Measurements from ENCODE around the gene CSMD2.

CSMD2 gene

DNA sequence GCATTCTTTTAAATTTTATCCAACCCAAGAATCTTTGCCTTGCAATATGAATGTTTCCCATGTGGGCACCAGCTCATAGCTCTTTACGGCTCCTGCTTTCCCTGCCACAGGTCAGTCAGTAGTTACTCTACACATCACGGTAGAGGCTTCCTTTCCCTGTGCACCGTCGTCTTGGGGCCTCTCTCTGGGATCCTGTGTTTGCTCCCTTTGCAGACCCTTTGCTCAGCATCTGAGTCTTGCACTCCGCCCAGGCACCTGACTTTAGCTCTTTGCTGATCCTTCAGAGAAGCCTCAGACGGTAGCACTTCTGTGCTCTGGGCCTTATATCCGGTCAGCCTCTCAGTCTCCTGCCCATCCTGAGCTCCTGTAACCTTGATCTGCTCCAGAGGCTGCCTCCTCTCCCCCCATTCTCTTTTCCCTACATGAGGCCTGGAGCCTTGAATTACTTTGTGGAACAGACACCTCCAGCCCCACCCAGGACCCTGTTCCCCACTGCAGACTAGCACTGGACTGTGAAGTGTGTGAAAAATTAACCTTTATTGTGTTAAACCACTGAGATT, 484.7 kb downstream of the CSMD2 start:
- no peak for DNase-seq (ENCODE audit: low read depth)

DNA sequence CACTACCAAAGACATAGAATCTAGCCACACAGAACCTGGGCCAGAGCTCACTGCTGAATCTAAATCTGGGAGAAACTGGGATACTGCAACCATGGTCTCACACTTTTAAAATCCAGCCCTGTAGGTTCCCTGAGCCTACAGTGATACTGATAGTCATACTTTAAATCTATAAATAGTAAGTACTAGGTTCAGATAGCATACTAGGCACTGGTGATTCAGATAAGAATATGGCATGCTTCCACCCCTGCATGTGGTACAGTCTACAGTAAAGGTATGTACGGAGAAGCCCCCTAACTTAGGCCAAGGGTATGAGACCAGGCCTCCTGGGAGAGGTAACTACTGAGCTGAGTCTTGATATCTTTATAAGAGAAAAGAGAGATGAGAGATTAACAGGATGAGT, 494.5 kb downstream of the CSMD2 start:
- no peak for DNase-seq (ENCODE audit: low read depth)

DNA sequence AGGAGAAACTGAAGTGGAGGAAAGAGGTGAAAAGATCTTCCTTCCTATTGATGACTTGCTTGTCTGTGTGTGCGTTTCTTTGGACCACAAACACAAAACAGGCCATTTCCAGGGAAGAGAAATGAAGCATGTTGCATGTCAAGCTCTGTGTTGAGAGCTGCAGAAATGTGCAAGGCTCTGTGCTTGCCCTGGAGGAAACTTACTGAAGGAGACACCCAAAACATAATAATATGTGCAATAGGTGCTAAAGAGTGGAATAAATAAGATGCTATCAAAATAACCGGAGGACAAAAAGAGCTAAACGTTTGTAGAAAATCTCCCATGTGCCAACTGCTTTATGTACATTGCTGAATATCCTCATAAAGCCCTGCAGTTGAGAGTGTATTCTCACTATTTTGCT, 496.3 kb downstream of the CSMD2 start:
- DNase-seq (ENCODE audit: low read depth) = no peak

DNA sequence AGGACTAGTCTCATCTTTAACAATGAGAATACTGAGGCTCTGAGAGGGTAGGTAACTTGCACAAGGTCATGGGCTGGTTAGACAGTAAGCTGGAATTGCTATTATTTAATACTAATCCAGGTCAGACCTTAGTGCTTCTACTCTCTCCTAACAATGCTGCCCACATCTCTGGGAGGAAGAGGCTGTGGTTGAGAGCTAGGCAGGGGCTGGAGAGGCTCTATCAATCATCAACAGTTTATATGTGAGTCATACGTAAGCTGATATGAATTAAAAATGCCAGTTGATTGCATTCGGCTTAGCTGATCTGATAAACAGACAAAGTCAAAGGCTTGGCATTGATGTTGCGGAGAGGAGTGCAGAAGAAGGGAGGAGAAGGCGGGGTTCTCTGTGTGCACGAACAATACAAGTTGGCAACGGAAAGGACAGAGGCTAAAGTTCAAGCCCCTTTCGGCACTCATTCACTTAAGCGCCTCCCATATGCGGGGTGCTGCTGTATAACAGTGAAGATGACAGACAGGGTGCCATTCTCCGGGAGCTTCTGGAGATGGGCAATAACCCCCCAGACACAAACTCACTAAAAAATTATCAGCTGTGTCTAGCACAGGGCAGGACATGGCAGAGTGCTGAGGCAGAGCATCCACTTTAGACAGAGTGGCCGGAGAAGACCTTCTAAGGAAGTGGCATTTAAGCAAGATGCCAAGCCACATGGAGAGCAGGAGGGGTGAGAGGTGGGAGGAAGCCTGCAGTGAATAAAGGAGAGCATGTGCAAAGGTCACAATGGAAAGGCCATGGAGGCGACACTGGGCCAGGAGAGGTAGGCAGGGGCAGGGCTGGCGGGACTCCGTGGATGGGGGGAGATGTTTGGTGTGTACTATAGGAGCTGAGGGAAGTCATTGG, 497.4 kb downstream of the CSMD2 start:
- no peak for DNase-seq (ENCODE audit: low read depth)

DNA sequence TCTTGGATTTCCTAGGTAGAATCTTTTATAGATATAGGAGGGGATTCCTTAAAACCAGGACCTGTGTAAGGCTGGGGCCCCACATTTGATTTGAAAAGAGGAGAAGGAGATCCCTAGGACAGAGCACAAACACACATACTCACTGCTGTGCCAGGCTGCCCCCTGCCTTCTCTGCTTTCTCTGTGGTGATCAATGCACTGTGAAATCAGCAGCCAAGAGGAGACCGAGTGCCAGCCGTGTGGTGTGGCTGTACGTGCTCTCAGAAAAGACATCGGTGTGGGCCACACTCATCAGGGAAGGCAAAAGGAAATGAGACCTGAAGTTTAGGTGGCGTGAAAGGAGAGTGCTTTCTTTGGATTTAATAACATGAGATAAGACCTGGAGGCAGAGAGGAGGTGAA, 498.4 kb downstream of the CSMD2 start:
- no peak for DNase-seq (ENCODE audit: low read depth)

DNA sequence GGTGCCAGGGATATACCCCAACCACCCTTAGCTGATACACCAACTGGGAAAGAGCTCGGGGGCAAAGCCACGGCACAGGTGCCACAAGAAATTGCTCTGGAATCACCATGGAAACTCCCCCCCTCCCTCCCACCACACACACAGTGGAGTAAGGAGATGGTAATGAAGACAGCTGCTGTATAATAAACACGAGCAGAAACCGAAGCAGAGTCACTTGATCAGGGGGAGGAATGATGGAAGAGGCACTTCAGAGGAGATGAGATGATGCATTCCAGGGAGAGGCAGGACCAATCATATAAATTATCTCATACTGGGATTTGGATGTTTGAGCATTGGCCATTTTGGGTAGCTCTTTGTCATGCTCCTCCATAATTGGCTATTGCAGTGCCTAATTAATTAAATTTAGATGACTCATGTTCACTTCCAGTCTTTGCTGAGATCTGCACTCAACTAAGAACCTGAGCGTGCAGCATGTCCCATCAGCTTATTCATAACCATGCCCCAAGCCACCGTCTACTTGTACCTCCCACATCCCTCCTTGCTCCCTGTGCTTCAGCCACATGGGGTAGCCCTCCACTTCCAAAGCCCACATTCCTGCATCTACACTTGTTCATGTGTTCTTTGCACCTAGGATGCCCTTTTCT, 503.1 kb downstream of the CSMD2 start:
- DNase-seq (ENCODE audit: low read depth) = no peak

DNA sequence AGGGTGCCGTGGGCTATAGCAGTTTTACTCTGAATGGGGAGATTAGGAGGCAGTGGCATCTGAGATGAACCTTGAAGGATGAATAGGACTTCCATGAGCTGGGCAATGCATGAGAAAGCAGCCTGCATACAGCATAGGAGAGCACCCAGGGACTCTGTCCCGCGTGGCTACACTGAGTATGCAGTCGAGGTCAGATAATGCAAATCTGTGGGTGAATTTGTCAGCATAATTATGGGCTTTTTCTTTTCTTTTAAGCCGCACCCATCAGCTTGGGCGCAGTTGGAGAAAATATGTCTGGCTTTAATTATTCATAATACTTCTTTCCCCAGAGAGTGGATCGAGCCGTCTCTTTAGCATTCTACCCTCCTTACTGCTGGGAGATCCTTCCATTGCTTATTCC, 504.1 kb downstream of the CSMD2 start:
- no peak for DNase-seq (ENCODE audit: low read depth)

DNA sequence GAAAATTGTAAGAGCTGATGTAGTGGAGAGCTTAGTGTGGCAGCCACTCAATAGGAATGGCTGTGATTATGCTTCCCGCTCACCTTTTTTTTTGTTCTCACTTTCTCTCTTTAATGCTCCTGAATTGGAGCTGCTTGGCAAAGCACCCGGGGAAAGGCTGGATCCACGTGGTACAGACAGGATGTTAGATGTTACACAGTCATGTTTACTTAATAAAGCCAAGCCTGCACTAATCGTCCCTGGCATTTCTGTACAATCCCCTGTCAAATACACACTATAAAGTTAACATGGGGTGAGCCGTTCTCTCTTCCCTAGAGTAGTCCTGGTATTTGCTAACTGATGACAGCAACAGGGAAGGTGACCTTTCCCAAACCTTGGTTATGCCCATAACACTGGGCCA, 504.8 kb downstream of the CSMD2 start:
- DNase-seq (ENCODE audit: low read depth) = no peak

DNA sequence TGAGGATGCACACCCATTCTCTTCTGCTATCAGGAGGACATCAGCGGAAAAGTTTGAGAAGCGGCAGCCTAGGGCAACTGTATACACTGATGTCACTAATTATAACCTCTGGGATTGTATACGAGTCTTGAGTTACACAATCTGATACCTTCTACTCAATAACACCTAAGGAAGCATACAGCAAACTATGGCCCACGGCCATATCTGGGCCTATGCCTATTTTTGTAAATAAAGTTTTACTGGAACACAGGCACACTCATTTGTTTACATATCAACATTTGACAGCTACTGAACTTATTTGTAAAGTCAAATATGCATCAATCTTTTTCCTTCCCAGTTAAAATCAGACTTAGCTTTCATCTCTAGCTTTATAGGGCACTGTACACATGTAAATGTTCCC, 505.4 kb downstream of the CSMD2 start:
- no peak for DNase-seq (ENCODE audit: low read depth)

DNA sequence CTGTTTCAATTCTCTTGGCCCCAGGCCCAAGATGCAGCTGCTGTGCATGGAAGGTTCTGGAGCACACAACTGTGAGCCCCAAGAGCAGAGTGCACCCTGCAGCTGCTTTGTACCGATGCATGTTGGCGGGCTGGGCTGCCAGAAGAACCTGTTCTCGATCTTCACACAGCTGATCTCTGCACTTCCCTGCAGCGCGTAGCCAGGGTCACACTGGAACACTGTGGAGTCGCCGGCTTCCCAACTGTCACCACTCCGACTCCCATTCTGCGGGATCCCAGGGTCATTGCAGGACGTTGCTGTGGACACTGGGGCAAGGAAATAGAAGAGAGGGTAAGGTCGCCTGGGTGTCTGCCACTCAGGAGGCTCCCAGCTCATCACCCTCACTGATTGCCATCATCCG, 507.2 kb downstream of the CSMD2 start:
- no peak for DNase-seq (ENCODE audit: low read depth)

DNA sequence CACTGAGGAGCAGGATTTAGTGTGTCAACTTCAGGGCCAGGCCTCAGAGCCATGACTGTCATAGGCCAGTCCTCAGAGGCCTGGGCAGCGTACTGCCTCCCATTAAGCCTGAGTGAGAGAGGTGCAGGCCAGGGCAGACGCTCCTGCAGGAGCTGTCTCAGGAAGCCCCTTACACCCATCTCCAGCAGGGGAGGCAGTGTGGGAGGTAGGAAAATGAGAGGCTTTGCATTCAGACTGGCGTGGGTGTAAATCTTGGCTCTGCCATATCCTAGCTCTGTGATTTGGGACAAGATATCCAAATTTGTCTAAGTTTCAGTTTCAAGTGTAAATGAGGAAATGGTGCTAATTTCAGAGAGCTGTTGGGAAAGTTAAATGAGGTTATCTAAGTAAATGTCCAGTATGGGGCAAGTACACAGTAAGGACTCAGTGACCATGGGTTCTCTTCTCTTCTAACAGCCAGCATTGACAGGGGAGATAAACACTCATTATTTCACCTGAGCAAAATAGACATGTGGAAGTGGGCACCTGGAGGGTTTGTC, 508.5 kb downstream of the CSMD2 start:
- no peak for DNase-seq (ENCODE audit: low read depth)

DNA sequence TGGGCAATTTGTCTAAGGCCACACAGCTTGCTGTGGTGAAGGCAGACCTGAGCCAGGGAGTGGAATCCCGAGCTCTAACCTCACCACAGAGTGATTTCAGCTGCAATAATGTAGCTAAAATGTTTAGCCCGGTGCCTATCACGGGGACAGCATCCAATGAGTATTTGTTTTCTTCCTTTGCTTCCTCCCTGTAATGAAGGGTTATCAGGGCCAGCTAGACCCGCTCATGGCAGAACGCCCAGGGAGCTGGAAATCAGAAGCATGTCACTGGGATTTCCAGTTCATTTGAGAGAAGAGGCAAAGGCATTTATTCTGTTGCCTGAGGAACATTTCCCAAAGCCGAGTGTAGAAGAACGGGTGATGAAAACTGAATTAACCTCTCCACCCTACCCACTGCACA, 509.5 kb downstream of the CSMD2 start:
- no peak for DNase-seq (ENCODE audit: low read depth)

DNA sequence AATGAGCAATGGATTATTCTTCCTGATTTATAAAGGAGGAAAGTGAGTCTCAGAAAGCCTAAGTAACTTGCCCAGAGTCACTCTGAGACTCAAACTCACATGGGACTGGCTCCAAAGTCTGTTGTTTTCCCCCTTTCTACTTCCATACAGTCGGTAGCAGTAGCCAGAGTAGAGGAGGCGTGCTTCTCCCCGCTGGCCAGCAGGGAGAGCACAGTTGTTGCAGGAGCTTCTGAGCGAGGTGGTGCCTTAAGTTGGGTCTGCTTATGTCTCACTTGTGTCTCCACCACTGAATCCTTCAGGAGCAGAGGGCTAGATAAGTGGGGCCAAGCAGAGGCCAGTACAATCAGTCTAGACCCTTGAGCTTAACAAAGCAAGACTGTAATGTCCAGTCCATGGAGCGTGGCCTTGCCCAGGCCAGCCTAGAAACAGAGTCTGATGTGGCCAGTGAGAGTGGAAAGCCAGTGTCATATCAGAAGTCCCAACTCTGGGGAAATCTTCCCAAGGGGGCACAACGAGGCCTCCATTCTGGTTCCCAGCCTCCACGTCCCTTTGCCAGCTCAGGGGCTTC, 510.7 kb downstream of the CSMD2 start:
- no peak for DNase-seq (ENCODE audit: low read depth)

DNA sequence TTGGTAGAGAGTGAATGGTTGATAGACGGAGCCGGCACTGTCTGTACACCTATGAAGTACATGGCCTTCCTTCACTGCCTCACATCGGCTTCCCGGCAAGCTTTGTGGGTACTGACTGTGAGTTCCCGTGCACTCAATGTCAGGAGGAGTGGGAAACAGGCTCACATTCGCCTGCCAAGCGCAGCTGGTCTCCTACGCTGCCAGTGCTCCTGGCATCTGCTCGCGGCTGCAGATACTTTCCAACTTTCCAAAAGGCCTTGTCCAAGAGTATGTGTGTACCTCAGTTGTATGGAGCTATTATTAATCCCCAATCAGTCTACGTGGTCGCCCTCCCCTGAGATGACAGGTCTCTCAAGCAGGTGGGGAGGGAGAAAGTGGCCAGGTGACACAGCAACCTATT, 511.8 kb downstream of the CSMD2 start:
- no peak for DNase-seq (ENCODE audit: low read depth)

DNA sequence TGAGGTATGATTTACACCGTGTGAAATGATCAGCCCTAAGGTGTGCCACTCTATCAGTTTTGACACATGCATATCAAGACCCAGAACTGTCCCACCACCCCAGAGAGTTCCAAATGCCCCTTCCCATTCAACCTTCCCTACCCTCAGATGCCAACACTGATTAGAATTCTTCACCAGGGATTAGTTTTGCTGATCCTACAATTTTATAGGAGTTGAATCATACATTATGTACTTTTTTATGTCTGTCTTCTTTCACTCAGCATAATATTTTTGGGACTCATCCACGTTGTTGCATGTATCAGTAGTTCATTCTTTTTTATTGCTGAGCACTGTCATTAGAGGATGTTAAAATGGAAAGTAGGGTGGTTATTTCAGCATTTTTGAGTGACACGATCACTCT, 514.3 kb downstream of the CSMD2 start:
- no peak for DNase-seq (ENCODE audit: low read depth)

DNA sequence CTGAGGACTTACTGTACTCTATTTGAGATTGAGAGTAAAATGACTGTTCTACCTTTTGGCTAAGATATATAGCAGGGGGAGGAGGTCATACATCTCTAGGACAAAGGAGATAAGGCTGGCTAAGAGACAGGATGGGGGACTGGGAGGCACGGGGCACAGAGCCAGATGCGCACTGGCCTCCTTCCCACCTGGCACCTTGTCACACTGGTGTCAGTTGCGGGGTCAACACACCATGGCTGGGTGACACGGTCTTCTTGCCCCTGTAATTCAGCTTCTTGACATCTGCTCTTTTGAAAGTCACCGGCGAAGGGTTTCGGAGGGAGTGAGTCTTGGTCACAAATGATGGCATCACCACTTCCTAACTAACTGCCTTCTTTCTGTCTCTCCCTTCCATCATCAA, 515.3 kb downstream of the CSMD2 start:
- no peak for DNase-seq (ENCODE audit: low read depth)

DNA sequence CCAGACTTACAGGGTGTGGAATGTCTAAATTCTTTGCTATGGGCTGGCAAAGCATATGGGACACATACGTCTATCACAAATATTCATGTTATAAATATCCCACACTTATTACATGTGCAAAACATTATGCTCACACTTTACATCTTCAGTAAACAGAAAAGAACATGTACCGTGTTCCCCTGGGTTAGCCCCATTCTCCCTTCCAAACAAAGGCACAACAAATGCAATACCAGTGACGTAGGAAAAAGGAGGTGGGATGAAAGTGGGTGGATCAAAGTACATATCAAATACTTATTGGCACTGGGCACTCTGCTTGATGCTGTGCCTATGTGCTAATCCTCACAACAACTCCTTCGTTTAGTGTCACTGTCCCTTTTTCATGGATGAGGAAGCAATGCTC, 521.8 kb downstream of the CSMD2 start:
- no peak for DNase-seq (ENCODE audit: low read depth)

DNA sequence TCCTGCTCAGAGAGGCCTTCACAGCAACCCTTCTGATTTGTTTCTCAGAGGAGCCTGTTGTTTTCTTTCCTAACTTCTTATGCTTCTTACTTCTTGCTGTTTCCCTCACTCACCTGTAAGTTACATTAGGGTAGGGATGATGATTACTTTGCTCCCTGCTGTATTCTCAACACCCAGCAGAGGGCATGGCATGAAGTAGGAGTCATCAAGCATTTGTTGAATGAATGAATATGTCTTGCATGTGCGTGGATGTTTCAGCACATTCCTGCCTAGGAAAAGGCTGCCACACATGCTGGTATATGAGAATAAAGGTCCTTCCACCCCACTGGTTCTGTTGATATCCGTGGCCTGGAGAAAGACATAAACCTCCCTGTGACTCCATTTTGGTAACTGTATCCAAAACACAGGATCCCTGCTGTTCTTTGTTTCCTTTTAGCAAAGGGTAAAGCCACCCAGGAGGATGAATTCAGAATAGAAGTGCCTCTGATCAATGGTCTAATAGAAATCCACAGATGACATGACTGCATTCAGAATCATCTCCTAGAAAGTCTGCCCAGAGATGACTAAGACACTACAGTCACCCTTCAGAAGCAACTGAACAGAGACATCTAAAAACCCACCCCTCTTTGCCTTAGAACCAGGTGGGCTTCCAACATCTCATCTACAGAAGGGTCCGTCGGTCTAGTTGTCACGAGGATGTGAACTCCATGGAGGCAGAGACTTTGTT, 523.8 kb downstream of the CSMD2 start:
- no peak for DNase-seq (ENCODE audit: low read depth)

DNA sequence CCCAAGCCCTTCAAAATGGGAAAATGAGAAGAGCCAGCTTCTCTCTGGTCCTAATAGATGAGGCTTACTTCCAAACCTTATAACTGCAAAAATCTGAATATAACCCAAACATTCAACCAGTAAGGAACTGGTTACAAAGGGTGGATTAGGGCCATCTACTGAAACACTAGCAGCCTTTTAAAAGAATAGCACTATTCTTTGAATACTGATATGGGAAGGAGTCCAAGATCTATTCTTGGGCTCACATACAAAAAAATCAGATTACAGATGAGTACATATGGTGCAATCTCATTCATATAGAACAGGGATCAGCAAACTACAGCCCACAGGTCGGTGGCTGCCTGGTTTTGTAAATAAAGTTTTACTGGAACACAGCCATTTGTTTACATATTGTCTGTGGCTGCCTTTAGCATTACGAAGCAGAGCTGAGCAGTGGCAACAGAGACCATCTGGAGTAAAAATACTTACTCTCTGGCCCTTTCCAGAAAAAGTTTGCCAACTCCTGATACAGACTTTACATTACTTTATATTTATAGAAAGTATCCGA, 524.8 kb downstream of the CSMD2 start:
- no peak for DNase-seq (ENCODE audit: low read depth)

DNA sequence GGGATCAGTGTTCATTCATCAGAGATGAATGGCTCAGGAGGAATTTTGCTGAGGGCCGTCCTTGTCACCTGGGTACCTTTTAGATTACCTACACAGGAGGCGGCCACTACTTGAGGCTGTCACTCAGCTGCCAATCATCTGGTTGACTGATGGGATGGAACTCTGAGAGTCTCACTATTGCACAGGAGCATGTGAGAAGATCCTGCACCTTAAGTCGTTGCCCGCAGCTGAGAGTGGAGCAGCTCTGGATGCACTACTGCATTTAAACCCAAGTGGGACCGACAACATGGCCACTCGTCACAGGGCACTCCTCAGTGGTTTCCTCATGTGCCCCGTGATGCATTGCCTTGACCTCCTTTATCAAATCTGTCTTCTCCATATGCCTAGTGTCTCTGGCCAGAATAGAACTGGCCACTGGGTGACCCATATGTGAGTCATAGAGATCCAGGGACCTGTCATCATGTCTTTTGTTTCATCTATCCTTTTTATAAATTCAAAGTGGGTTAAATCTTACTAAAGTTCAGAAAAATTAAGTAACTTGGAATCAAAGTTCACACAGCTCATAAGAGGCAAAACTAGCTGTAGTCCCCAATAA, 527.1 kb downstream of the CSMD2 start:
- no peak for DNase-seq (ENCODE audit: low read depth)

DNA sequence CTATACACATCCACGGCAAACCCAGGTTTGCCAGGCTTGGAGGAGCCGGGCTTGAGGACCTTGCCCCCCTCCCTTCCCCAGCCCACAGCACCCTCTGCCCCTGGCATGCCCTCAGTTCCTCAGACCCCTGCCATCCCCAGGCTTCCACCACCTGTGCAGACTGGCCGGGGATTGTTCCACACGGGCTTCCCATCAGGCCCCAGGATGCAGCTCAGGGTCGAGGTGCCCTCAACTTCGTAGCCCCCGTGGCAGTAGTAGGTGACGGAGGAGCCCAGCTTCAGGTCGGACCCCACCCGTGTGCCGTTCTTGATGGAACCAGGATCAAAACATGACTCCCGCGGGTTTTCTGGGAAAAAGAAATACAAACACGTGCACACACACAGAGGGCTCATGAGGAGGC, 528.8 kb downstream of the CSMD2 start:
- DNase-seq (ENCODE audit: low read depth) = no peak
